Measurements from ENCODE around the gene PCDH19. TPM values are rescaled to one million over a fixed set of nuclear protein-coding genes. Genes with fewer than 3 reads are reported as not detected.

The PCDH19 gene
- total RNA-seq, 4 donors from 2014 or later, result 0.68 to 3.1 (median 1.8) TPM

DNA sequence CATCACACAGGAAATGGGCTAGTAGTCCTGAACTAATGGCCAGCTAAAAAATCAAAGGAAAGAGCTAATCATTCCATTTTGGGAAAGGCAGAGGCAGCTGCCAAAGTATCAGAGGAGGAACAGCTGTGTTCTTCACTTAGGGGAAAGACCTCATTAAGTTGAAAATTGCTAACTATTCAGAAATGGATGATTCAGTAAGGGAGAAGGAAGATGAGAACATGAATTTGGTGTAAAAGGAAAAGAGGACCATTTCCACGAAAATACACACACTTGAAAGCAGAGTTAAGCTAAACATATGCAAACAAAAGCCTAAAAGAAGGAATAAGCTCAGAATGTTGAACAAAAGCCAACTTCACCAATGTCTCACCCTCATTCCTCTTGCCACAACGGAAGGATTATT, 90.4 kb downstream of the PCDH19 start:
- H3K36me3 ChIP-seq, result no peaks in the 10 kb centered on the region
- 18% methylated on average over 2 of the region's 2 CpGs for WGBS
- no peak for DNase-seq (ENCODE audit: low spot score in 2 of 2)
- H3K4me3 ChIP-seq, result no peak overlapping the region
- no peaks in the 10 kb centered on the region for H3K27me3 ChIP-seq
- no peaks in the 10 kb centered on the region for H3K9me3 ChIP-seq
- no peaks in the 10 kb centered on the region for H3K4me1 ChIP-seq
- TF ChIP-seq EP300 (IDR thresholded peaks at IDR 0.05) (no peak), POLR2AphosphoS5 (IDR thresholded peaks at IDR 0.05) (no peak), POLR2A (IDR thresholded peaks at IDR 0.05) (no peak)
- TF ChIP-seq, protein P1, sequence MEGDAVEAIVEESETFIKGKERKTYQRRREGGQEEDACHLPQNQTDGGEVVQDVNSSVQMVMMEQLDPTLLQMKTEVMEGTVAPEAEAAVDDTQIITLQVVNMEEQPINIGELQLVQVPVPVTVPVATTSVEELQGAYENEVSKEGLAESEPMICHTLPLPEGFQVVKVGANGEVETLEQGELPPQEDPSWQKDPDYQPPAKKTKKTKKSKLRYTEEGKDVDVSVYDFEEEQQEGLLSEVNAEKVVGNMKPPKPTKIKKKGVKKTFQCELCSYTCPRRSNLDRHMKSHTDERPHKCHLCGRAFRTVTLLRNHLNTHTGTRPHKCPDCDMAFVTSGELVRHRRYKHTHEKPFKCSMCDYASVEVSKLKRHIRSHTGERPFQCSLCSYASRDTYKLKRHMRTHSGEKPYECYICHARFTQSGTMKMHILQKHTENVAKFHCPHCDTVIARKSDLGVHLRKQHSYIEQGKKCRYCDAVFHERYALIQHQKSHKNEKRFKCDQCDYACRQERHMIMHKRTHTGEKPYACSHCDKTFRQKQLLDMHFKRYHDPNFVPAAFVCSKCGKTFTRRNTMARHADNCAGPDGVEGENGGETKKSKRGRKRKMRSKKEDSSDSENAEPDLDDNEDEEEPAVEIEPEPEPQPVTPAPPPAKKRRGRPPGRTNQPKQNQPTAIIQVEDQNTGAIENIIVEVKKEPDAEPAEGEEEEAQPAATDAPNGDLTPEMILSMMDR (IDR thresholded peaks at IDR 0.05), result no peak
- no peak overlapping the region for H3K27ac ChIP-seq

DNA sequence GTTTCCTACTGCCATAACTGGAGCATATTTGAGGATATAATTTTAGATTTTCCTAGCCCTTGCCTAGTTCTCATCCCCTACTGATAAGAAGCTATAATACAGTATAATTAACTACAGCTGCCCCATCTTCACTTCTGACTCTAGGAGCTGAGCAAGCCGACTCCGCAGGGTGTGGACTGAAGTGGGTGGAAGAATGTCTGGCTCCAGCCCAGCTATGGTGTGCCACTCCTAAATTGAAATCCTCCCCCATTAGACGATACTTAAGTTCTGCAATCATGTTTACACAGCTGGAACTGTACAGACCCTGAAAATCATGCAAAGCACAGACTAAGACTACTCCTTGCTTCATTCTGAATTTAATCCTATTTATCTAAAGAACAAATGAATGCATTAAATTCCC, 93.1 kb downstream of the PCDH19 start:
- Histone ChIP-seq H3K36me3 (no peaks in the 10 kb centered on the region), H3K27ac (no peak overlapping the region), H3K4me3 (no peak overlapping the region), H3K9me3 (no peaks in the 10 kb centered on the region), H3K4me1 (no peaks in the 10 kb centered on the region), H3K27me3 (no peaks in the 10 kb centered on the region)
- no peak for TF ChIP-seq POLR2A (IDR thresholded peaks at IDR 0.05)
- TF ChIP-seq POLR2AphosphoS5 (IDR thresholded peaks at IDR 0.05), result no peak
- TF ChIP-seq EP300 (IDR thresholded peaks at IDR 0.05), result no peak
- TF ChIP-seq, protein P1 (IDR thresholded peaks at IDR 0.05), result no peak
- WGBS, result 53% methylated on average over 3 of the region's 3 CpGs
- no peak for DNase-seq (ENCODE audit: low spot score in 2 of 2)

DNA sequence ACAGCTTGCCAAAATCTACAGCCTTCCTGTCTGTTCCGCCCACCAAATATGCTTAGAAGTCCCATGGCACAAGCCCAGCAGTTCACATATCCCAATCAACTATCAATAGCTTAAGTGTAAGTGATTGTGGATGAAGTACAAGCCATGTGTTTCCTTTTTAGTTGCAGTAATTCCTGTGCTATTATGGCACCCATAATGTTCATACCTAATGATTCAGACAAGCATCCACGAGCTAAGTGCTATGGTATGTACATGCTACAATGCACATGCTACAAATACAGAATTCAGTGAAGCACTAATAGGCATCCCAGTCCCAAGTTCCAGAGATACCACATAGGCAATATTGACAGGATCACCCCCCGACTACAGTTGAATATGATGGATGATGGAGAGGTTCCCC, 94.5 kb downstream of the PCDH19 start:
- WGBS, result 75% methylated on average over 3 of the region's 3 CpGs
- H3K4me3 ChIP-seq, result no peak overlapping the region
- H3K9me3 ChIP-seq, result no peaks in the 10 kb centered on the region
- no peaks in the 10 kb centered on the region for H3K36me3 ChIP-seq
- no peaks in the 10 kb centered on the region for H3K27me3 ChIP-seq
- no peak overlapping the region for H3K27ac ChIP-seq
- TF ChIP-seq, protein P1 (IDR thresholded peaks at IDR 0.05), result no peak
- no peak for TF ChIP-seq EP300 (IDR thresholded peaks at IDR 0.05)
- no peak for TF ChIP-seq POLR2AphosphoS5 (IDR thresholded peaks at IDR 0.05)
- no peak for TF ChIP-seq POLR2A (IDR thresholded peaks at IDR 0.05)
- no peak for DNase-seq (ENCODE audit: low spot score in 2 of 2)
- H3K4me1 ChIP-seq, result no peaks in the 10 kb centered on the region

DNA sequence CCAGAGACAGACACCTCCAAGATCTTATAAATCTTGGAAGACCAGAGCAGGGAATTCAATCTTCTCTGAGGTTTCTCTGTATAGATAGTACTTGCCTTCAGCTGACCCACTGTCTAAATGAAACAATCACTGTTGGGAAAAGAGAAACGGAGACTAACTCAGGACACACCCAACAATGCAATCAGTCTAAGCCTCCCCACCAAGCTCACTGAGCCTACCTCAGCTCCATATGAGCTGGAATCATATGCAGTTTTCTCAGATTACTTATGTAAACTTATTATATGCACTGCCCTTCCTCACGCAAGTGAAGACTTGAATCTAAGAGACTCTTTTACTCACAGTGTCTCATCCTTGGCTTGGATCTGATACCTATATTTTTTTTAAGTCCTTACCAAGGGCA, 110.5 kb downstream of the PCDH19 start:
- no peak for DNase-seq (ENCODE audit: low spot score in 2 of 2)
- TF ChIP-seq EP300 (IDR thresholded peaks at IDR 0.05) (no peak), POLR2AphosphoS5 (IDR thresholded peaks at IDR 0.05) (no peak)
- TF ChIP-seq, protein P1 (IDR thresholded peaks at IDR 0.05), result no peak
- H3K4me1 ChIP-seq, result no peaks in the 10 kb centered on the region
- H3K36me3 ChIP-seq, result no peaks in the 10 kb centered on the region
- H3K4me3 ChIP-seq, result no peak overlapping the region
- no peaks in the 10 kb centered on the region for H3K9me3 ChIP-seq
- WGBS, result 72% methylated on average over 2 of the region's 2 CpGs
- no peak overlapping the region for H3K27ac ChIP-seq
- no peaks in the 10 kb centered on the region for H3K27me3 ChIP-seq

DNA sequence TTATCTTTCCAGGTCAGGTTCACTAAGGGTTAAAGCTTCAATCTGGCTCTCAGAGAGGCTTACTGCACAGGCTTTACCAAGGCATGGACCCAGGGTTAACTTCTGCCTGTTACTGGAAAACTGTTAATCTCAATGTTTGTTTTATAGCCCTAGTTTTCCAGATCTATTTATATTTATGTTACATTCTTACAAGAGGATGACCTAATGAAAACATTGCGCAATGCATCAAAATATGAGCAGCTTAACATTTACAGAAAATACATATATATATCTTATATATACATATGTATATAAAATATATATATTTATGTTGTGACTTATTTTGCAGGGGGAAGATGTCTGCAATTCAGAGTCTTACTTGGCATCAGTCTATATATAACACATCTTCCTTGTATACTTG, 112.3 kb downstream of the PCDH19 start:
- WGBS, result 96% methylated on average over 1 of the region's 1 CpG
- H3K36me3 ChIP-seq, result no peaks in the 10 kb centered on the region
- no peaks in the 10 kb centered on the region for H3K9me3 ChIP-seq
- H3K4me1 ChIP-seq, result no peaks in the 10 kb centered on the region
- no peaks in the 10 kb centered on the region for H3K27me3 ChIP-seq
- H3K4me3 ChIP-seq, result no peak overlapping the region
- no peak for DNase-seq (ENCODE audit: low spot score in 2 of 2)
- TF ChIP-seq EP300 (IDR thresholded peaks at IDR 0.05), result no peak
- TF ChIP-seq, protein P1 (IDR thresholded peaks at IDR 0.05), result no peak
- no peak overlapping the region for H3K27ac ChIP-seq
